HepG2 (cell line): ENCODE data around the gene ZFP37. TPM values are rescaled to one million over a fixed set of nuclear protein-coding genes. Genes with fewer than 3 reads are reported as not detected.

ENCODE experiments used
- ARID2 ChIP-seq: sonication (generic); formaldehyde crosslinking; IDR thresholded peaks from 2 replicates; pipeline ENCODE4 v1.8.1; 2022; ENCODE audit warnings: mild to moderate bottlenecking, missing genetic modification reagents, borderline replicate concordance
- ARID5B ChIP-seq: IDR thresholded peaks from 2 replicates; pipeline ENCODE4 v1.4.0; 2020; ENCODE audit warnings: mild to moderate bottlenecking, missing genetic modification reagents
- CBX5 ChIP-seq: sonication (generic); formaldehyde crosslinking; IDR thresholded peaks from 2 replicates; pipeline ENCODE4 v1.4.0; 2020; ENCODE audit warnings: missing genetic modification reagents, borderline replicate concordance
- HMGXB4 ChIP-seq, 2 experiments: sonication (generic) in 1 of 2; formaldehyde crosslinking in 1 of 2; IDR thresholded peaks; 2 replicates each; pipeline versions ENCODE4 v1.4.0 to v1.6.1; 2018 to 2020; ENCODE audit warnings: missing genetic modification reagents in 2 of 2, borderline replicate concordance in 1 of 2, low read depth in 1 of 2, mild to moderate bottlenecking in 1 of 2, missing biosample characterization in 1 of 2
- HOXA3 ChIP-seq: sonication (generic); formaldehyde crosslinking; IDR thresholded peaks from 2 replicates; pipeline ENCODE4 v1.5.0; 2020; ENCODE audit warnings: missing genetic modification reagents
- KDM5A ChIP-seq: fragments of 200-600 bp; sonication (generic); IDR thresholded peaks from 2 replicates; pipeline ENCODE4 v1.7.0; 2018; ENCODE audit warnings: antibody characterized with exemption, mild to moderate bottlenecking, low read length, borderline replicate concordance
- MIXL1 ChIP-seq: IDR thresholded peaks from 2 replicates; pipeline ENCODE4 v1.6.1; 2016
- RNF2 ChIP-seq: fragments of 450-650 bp; conservative IDR thresholded peaks from 2 replicates; pipeline ENCODE4 v1.6.1; 2016; ENCODE audit warnings: low read depth
- SNAPC2 ChIP-seq: sonication (generic); formaldehyde crosslinking; IDR thresholded peaks from 2 replicates; pipeline ENCODE4 v1.8.1; 2022; ENCODE audit warnings: mild to moderate bottlenecking, missing genetic modification reagents
- SNRNP70 ChIP-seq: fragments of 200-400 bp; formaldehyde crosslinking; IDR thresholded peaks from 2 replicates; pipeline ENCODE4 v1.6.1; 2017; ENCODE audit warnings: mild to moderate bottlenecking, low read depth, low read length, moderate library complexity
- TSC22D2 ChIP-seq: sonication (generic); formaldehyde crosslinking; IDR thresholded peaks from 2 replicates; pipeline ENCODE4 v1.5.1; 2020; ENCODE audit warnings: missing genetic modification reagents, mild to moderate bottlenecking, borderline replicate concordance
- WIZ ChIP-seq: sonication (generic); formaldehyde crosslinking; IDR thresholded peaks from 2 replicates; pipeline ENCODE4 v1.5.1; 2020; ENCODE audit warnings: mild to moderate bottlenecking, missing genetic modification reagents
- ZNF331 ChIP-seq: sonication (generic); formaldehyde crosslinking; IDR thresholded peaks from 2 replicates; pipeline ENCODE4 v1.4.0; 2020; ENCODE audit warnings: missing genetic modification reagents
- ZNF496 ChIP-seq: sonication (generic); formaldehyde crosslinking; IDR thresholded peaks from 2 replicates; pipeline ENCODE4 v1.8.1; 2023; ENCODE audit warnings: mild to moderate bottlenecking, moderate library complexity, missing genetic modification reagents; ENCODE audit not compliant: insufficient replicate concordance
- ZNF7 ChIP-seq: IDR thresholded peaks from 2 replicates; pipeline ENCODE4 v1.6.1; 2016; ENCODE audit warnings: missing biosample characterization, missing genetic modification reagents
- ZNF703 ChIP-seq: sonication (generic); formaldehyde crosslinking; IDR thresholded peaks from 2 replicates; pipeline ENCODE4 v1.5.1; 2020; ENCODE audit warnings: missing genetic modification reagents, mild to moderate bottlenecking, moderate library complexity, borderline replicate concordance
- polyA plus RNA-seq, 8 experiments: library from polyadenylated mRNA; depleted of rRNA in 3 of 8; stranded (reverse) in 7 of 8; unstranded in 1 of 8; fragments of >200 nt; fragmentation: Illumina TruSeq in 4 of 8; extraction: Trizol in 4 of 8; gene quantifications; 2 replicates each; pipeline versions ENCODE4 v1.2.1 to v1.2.3, GENCODE V29; 2011 to 2016; ENCODE audit warnings: low read depth in 4 of 8, missing spikeins in 1 of 8, mixed read lengths in 1 of 8; ENCODE audit not compliant: insufficient read depth in 1 of 8
- total RNA-seq, 5 experiments: library from RNA; depleted of rRNA; stranded (reverse); fragments of >200 nt; fragmentation: Illumina TruSeq; extraction: Trizol; gene quantifications; 2 replicates each; pipeline ENCODE4 v1.2.3, GENCODE V29; 2016; ENCODE audit warnings: low read depth in 1 of 5
- TF ChIP-seq, protein P1 (sequence below): sonication (generic); formaldehyde crosslinking; IDR thresholded peaks from 2 replicates; pipeline ENCODE4 v1.5.0; 2020; ENCODE audit warnings: mild to moderate bottlenecking, missing genetic modification reagents
- TF ChIP-seq, protein P2 (sequence below): sonication (generic); formaldehyde crosslinking; IDR thresholded peaks from 2 replicates; pipeline ENCODE4 v1.5.0; 2020; ENCODE audit warnings: mild to moderate bottlenecking, missing genetic modification reagents, moderate library complexity

The ZFP37 gene
- total and polyA plus RNA-seq, 2 of the 13 experiments (the other 11 are each of a cell fraction or from before 2014, with no cell fraction given) = 1.1 to 3.7 TPM

DNA sequence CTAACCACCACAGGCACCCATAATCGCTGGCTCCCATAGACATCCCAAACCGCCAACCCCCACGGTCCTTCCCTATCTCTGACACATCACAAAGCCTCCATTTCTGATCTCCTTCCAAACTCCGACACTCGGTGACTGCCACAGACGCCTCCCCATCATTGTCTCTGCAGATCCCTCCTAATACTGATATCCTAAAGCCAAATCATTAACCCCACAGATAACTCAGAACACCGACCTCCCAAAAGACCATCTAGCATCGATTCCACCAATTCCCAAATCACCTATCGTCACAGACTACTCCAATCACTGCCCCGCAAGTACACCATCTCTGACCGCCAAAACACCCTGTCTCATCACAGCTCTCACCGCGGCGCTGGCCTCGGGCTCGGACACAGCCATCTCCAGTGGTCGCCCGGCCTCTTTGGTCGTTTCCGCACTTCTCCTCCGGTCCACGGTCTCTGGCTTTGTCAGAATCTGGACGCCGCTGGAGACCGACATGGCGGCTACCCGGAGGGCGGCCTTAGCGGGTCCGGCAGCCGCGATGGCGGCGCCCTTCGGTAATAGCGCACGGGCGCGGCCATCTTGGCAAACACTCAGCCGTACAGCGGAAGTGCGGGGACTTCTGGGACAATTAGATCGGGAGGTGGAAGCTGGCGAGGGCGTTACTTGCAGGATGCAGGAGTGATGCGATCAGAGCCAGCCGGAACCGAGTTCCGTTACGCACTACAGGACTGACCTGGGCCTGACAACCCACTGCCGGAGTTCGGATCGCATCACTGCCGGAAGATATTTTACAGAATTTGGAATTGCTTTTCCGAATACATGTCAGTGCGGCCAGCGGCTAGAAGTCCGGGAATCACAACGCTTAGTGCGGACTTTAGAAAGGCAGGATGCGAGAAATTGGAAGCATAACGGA lies at the start of gene ZFP37 (continued):
- TF ChIP-seq RNF2 = no peak
- TF ChIP-seq ARID2 (CRISPR knock-in tag) = no peak
- peak; percentile 47; the same call in 1 of the 2 replicates for TF ChIP-seq ARID5B
- TF ChIP-seq ZNF331 (CRISPR knock-in tag) = no peak; the same call in 1 of the 2 replicates
- no peak for TF ChIP-seq ZNF496
- TF ChIP-seq HMGXB4 (CRISPR knock-in tag; IDR thresholded peaks at IDR 0.05; ENCODE audit: borderline replicate concordance in 1 of 2, low read depth in 1 of 2) = peak; percentile 40 to 75; a peak in 3 of 4 replicates
- TF ChIP-seq ZNF7 (CRISPR knock-in tag) = no peak
- TF ChIP-seq, protein P1, sequence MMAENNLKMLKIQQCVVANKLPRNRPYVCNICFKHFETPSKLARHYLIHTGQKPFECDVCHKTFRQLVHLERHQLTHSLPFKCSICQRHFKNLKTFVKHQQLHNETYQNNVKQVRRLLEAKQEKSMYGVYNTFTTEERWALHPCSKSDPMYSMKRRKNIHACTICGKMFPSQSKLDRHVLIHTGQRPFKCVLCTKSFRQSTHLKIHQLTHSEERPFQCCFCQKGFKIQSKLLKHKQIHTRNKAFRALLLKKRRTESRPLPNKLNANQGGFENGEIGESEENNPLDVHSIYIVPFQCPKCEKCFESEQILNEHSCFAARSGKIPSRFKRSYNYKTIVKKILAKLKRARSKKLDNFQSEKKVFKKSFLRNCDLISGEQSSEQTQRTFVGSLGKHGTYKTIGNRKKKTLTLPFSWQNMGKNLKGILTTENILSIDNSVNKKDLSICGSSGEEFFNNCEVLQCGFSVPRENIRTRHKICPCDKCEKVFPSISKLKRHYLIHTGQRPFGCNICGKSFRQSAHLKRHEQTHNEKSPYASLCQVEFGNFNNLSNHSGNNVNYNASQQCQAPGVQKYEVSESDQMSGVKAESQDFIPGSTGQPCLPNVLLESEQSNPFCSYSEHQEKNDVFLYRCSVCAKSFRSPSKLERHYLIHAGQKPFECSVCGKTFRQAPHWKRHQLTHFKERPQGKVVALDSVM (CRISPR knock-in tag) = no peak
- TF ChIP-seq SNAPC2 (CRISPR knock-in tag) = no peak
- TF ChIP-seq, protein P2, sequence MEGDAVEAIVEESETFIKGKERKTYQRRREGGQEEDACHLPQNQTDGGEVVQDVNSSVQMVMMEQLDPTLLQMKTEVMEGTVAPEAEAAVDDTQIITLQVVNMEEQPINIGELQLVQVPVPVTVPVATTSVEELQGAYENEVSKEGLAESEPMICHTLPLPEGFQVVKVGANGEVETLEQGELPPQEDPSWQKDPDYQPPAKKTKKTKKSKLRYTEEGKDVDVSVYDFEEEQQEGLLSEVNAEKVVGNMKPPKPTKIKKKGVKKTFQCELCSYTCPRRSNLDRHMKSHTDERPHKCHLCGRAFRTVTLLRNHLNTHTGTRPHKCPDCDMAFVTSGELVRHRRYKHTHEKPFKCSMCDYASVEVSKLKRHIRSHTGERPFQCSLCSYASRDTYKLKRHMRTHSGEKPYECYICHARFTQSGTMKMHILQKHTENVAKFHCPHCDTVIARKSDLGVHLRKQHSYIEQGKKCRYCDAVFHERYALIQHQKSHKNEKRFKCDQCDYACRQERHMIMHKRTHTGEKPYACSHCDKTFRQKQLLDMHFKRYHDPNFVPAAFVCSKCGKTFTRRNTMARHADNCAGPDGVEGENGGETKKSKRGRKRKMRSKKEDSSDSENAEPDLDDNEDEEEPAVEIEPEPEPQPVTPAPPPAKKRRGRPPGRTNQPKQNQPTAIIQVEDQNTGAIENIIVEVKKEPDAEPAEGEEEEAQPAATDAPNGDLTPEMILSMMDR (CRISPR knock-in tag) = peak; percentile 23; the same call in 1 of the 2 replicates
- no peak for TF ChIP-seq SNRNP70
- no peak; the same call in 1 of the 2 replicates for TF ChIP-seq TSC22D2 (CRISPR knock-in tag)
- no peak for TF ChIP-seq ZNF703 (CRISPR knock-in tag)
- peak; percentile 71; the same call in 1 of the 2 replicates for TF ChIP-seq CBX5 (CRISPR knock-in tag)
- TF ChIP-seq MIXL1 (CRISPR knock-in tag) = peak; percentile 62; the same call in 1 of the 2 replicates
- TF ChIP-seq KDM5A = 0 out of 2 replicates have a peak, but pooled peaks have one; percentile 68
- TF ChIP-seq HOXA3 = peak; percentile 95
- TF ChIP-seq WIZ (CRISPR knock-in tag) = no peak
